GM08714 (cell line): ENCODE results near the gene MRPL4.
A peak's percentile ranks its signal among the peaks of the same experiment; 100 is the strongest.
"Not testable (repeated sequence)": the region's sequence is repeated elsewhere in the genome, so short reads cannot be mapped to it uniquely, and the experiment has no call there.

Experiments
- H3K4me3 ChIP-seq: fragments of 200-500 bp; sonication (Bioruptor generic); 2 replicates; pipeline ENCODE4 v1.5.1; 2014; ENCODE audit warnings: mild to moderate bottlenecking, low read length, inconsistent platforms
- ZNF274 ChIP-seq: IDR thresholded peaks from 2 replicates; pipeline ENCODE4 v1.6.1; 2012; ENCODE audit warnings: mild to moderate bottlenecking, low read depth, low read length

MRPL4 gene

DNA sequence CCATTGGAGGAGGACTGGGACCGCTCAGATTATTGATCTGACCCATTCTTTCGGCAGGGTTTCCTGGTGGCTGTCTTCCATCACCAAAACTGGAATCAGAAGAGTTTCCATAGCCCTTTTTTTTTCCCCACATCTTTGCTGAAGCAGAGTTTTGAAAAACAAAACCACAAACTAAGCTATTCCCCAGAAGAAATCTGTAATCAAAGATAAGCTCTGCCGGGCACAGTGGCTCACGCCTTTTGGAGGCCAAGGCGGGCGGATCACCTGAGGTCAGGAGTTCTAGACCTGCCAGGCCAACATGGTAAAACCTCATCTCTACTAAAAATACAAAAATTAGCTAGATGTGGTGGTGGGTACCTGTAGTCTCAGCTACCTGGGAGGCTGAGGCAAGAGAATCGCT is 14.7 kb downstream of the MRPL4 start:
- H3K4me3 ChIP-seq = no peak overlapping the region
- no peak for TF ChIP-seq ZNF274

DNA sequence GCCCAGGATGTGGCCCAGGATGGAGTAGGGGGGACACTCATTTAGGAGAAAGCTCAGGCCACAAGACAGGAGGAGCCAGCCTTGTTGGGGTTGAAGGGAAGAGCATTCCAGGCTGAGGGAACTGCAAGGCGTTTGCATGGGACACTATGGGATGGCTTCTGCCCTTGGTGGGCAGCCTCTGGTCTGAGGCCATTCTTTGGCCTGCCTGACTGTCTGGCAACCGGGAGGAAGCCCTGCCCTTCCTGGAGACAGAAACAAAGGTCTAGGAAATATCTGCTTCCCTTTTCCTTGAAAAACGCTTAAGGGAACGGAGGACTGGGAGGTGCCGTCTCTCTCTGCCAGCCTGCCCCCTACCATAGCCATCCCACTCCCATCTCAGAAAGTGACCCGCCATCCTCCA is 16.1 kb downstream of the MRPL4 start:
- no peak for TF ChIP-seq ZNF274
- no peak overlapping the region for H3K4me3 ChIP-seq

DNA sequence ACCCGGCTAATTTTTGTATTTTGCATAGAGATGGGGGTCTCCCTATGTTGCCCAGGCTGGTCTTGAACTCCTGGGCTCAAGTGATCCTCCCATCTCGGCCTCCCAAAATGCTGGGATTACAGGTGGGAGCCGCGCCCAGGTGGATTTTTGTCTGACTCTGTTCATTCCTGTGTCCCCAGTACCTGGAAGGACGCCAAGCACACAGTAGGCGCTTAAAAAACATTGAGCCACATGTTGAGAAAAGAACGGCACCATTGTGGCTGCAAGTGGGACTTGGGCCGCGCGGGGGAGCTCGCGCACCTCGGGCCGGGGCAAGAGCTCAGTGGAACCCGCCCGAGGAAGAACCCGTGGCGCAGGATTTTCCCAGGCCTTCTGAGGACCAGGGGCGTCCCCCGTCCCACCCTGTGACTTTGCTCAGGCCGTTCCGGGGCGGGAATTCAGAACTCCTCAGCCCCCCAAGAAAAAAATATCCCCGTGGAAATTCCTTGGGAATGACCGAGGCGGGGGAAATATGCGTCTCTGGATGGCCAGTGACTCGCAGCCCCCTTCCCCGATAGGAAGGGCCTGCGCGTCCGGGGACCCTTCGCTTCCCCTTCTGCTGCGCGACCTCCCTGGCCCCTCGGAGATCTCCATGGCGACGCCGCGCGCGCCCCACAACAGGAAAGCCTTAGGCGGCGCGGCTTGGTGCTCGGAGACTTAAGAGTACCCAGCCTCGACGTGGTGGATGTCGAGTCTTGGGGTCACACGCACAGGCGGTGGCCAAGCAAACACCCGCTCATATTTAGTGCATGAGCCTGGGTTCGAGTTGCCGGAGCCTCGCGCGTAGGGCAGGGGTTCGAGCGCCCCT is 17.5 kb downstream of the MRPL4 start:
- H3K4me3 ChIP-seq = peak overlapping the region; percentile 69; the same call in 1 of the 2 replicates
- no peak for TF ChIP-seq ZNF274

DNA sequence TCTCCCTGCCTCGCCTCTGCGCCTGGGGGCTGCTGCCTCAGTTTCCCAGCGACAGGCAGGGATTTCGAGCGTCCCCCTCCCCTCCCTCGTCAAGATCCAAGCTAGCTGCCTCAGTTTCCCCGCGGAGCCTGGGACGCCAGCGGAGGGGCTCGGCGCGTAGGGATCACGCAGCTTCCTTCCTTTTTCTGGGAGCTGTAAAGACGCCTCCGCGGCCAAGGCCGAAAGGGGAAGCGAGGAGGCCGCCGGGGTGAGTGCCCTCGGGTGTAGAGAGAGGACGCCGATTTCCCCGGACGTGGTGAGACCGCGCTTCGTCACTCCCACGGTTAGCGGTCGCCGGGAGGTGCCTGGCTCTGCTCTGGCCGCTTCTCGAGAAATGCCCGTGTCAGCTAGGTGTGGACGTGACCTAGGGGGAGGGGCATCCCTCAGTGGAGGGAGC is 18.2 kb downstream of the MRPL4 start:
- TF ChIP-seq ZNF274 = no peak
- peak overlapping the region; percentile 69; the same call in 1 of the 2 replicates for H3K4me3 ChIP-seq

DNA sequence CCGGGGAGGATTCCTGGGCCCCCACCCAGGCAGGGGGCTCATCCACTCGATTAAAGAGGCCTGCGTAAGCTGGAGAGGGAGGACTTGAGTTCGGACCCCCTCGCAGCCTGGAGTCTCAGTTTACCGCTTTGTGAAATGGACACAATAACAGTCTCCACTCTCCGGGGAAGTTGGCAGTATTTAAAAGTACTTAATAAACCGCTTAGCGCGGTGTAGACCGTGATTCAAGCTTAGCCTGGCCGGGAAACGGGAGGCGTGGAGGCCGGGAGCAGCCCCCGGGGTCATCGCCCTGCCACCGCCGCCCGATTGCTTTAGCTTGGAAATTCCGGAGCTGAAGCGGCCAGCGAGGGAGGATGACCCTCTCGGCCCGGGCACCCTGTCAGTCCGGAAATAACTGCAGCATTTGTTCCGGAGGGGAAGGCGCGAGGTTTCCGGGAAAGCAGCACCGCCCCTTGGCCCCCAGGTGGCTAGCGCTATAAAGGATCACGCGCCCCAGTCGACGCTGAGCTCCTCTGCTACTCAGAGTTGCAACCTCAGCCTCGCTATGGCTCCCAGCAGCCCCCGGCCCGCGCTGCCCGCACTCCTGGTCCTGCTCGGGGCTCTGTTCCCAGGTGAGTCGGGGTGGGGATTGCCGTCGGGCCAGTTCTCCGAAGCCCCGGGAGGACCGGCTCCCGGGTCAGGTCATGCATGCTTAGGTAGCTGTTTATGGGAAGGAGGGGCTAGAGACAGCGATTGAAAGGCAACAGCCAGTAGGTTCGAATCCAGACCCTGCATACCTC is 18.8 kb downstream of the MRPL4 start, which contains the start of gene ICAM1:
ICAM1 (plus strand) TSS at position 505 of the 779 bp plus-strand sequence; CDS start at position 545, 40 bp downstream.
- no peak for TF ChIP-seq ZNF274
- peak within 1 kb of the TSS; percentile 69 for H3K4me3 ChIP-seq

DNA sequence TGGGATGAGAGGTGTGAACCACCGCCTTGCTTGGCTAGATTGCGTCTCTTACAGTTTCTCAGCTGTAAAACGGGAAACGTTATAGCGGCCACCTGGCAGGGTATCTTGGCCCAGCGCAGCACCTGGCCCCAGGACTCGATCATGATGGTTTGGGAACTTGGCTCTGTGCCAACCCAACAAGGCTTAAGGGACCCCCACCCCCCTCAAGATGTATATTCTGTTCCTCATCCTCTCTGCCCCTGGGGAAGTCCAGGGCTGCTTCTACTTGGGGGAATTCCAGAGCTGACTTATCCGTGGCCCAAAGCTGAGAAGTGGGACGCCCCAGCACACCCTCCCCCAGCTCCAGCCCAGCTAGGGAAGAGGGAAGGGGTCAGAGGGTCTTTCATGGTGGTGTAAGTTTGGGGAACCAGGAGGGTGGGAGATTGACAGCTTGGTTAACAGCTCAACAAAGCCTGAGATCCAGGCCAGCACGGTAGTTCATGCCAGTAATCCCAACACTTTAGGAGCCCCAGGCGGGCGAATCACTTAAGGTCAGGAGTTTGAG is 19.6 kb downstream of the MRPL4 start:
- H3K4me3 ChIP-seq = peak overlapping the region; percentile 69
- TF ChIP-seq ZNF274 = no peak

DNA sequence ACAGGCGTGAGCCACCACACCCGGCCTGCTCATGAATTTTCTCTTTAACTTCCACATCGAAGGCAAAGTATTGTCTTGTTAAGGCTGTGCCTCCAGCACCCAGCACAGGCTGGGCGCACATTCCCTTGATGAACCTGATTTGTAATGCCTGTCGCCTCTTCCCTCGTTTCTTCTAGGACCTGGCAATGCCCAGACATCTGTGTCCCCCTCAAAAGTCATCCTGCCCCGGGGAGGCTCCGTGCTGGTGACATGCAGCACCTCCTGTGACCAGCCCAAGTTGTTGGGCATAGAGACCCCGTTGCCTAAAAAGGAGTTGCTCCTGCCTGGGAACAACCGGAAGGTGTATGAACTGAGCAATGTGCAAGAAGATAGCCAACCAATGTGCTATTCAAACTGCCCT is 22.6 kb downstream of the MRPL4 start:
- H3K4me3 ChIP-seq = no peak overlapping the region
- TF ChIP-seq ZNF274 = no peak

DNA sequence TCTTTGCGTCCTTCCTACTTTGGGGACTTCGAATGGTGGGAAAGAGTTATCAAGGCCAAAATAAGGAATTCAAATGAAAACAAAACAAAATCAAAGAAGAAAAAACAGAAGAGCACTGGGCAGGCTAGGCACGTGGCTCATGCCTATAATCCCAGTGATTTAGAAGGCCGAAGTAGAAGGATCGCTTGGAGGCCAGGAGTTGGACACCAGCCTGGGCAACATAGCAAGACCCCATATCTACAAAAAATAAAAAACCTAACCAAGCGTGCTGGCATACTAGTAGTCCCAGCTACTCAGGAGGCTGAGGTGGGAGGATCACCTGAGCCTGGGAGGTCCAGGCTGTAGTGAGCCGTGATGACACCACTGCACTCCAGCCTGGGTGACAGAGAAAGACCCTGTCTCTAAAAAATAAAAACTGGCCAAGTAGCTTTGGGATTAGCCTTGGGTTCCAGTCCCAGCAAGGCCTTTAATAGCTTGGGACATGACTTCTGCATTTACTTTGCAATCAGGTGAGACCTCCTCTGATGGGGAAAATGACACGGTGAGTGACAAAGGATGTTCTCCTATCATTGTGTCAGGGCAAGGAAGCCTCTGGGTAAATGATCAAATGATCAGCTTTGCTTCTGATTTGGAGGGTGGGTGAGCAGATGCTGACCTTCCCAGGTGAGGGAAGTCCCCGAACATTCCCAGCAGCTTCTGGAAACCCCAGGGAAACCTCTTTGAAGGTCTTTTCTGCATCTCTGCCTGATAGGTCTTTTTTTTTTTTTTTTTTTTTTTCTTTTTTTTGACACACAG is 26.0 kb downstream of the MRPL4 start:
- TF ChIP-seq ZNF274 = no peak

DNA sequence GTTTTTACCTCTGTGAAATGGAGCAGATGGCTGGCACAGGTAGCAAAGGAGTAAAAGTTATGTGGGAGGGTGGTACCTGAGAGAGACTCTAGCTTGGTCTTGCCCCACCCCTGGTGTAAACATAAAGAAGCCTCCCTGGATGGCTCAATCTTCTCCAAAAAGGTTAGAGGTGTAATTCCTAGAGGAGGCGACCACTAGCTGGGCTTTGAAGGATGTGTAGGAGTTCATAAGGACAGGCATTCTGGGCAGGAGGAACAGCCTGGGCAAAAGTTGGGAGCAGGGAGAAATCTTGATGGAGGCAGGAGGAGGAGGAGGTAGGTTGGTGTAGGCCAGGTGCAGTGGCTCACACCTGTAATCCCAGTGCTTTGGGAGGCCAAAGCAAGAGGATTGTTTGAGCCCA is 26.9 kb downstream of the MRPL4 start:
- TF ChIP-seq ZNF274 = no peak
- H3K4me3 ChIP-seq = no peak overlapping the region

More for the DNA sequence above, 26.0 kb downstream of the MRPL4 start:
- H3K4me3 ChIP-seq = no peak overlapping the region

DNA sequence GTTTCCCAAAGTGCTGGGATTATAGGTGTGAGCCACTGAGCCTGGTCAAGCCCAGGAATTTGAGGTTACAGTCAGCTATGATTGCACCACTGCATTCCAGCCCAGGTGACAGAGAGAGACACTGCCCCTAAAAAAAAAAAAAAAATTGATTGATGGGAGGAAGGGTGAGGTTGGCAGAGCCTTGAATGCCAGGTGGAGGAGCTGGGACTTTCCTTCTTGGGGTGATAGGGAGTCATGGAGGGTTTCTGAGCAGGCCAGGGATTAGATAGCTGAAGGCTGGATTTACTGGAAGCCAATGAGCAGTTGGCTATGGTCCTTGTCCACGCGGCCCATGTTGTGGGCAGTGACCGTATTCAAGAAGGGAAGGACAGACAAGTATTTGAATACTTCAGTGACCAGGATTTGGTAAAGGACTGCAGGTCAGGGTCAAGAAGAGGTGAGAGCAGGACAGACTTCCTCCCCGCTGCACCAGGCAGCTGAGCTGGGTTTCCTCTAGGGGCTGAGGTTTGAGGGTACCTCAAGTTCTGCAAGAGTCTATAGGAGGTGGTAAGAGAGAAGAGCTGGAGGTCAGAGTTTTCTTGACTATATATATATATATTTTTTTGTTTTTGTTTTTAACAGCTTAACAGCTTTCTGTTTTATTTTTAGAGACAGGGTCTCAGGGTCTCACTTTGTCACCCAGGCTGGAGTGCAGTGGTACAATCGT is 27.9 kb downstream of the MRPL4 start:
- TF ChIP-seq ZNF274 = no peak
- H3K4me3 ChIP-seq = no peak overlapping the region

DNA sequence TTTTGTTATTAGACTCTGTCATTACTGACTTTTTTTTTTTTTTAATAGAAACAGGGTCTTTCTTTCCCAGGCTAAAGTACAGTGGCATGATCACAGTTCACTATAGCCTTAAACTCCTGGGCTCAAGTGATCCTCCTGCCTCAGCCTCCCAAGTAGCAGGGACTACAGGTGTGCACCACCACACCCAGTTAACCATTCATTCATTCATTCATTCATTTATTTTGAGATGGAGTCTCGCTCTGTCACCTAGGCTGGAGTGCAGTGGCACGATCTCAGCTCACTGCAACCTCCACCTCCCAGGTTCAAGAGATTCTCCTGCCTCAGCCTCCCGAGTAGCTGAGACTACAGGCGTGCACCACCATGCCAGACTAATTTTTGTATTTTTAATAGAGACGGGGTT is 30.0 kb downstream of the MRPL4 start:
- H3K4me3 ChIP-seq = not testable (repeated sequence)

DNA sequence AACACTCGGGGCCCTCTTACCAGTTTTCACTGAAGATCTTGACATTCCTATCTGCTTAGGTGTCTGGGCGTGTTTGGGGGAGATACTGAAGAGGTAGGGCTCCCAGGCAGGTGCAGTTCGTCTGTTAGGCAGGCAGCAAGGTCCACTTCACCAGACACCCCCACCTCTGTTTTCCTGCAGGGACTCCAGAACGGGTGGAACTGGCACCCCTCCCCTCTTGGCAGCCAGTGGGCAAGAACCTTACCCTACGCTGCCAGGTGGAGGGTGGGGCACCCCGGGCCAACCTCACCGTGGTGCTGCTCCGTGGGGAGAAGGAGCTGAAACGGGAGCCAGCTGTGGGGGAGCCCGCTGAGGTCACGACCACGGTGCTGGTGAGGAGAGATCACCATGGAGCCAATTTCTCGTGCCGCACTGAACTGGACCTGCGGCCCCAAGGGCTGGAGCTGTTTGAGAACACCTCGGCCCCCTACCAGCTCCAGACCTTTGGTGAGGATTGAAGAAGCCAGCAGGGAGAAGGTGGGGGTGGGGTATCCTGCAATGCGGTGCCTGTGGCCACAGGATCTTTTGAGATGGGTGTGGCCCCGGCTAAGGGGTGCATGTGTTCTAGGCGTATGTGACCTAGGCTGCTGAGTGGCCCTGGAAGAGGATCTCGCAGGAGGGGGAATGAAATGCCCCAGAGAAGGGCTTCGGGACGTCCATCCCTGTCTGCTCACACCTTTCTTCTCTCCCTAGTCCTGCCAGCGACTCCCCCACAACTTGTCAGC is 31.5 kb downstream of the MRPL4 start:
- no peak for TF ChIP-seq ZNF274
- H3K4me3 ChIP-seq = no peak overlapping the region
